Measurements from ENCODE around the gene LMO7.

- no peak for TF ChIP-seq CTCF (IDR thresholded peaks at IDR 0.05)
- no peak for TF ChIP-seq POLR2A (IDR thresholded peaks at IDR 0.05)
- TF ChIP-seq EP300 (IDR thresholded peaks at IDR 0.05), result no peak
Measured at GRCh38 chr13:75587679-75588078, 48.5 kb upstream of the LMO7 start.

All from stomach (tissue), 4 donors.